ENCODE measurements around the gene CCDC6. TPM values are rescaled to one million over a fixed set of nuclear protein-coding genes. Genes with fewer than 3 reads are reported as not detected.

The CCDC6 gene
- total and polyA plus RNA-seq, 2 of the 8 experiments (the other 6 are each of a cell fraction or from before 2014, with no cell fraction given): 42.2 to 74.4 TPM

DNA sequence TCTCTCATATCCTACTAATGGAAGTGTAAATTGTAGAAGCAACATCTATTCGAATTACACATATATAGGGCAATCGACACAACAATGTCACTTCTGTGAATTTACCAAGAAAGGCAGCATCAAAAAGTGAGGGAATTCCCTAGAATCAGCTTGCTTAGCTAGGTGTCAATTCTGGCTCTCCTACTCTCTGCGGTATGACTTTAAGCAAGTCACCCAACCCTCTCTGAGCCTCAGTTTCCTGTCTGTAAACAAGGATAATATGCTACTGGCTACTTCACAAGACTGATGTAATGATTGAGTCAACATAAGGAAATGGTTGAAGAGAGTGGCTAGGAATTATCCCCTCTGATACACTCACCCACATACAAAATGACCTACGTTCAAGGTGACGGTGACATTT lies 19.4 kb downstream of the CCDC6 start (continued):
- TF ChIP-seq SIX5 (IDR thresholded peaks at IDR 0.05; ENCODE audit: low read depth, low read length) (no peak), EP300 (IDR thresholded peaks at IDR 0.05; ENCODE audit: borderline replicate concordance in 1 of 2, low read depth in 2 of 2, low read length in 2 of 2) (no peak), EGR1 (IDR thresholded peaks at IDR 0.05; ENCODE audit: borderline replicate concordance, low read depth, low read length) (no peak), KDM5A (IDR thresholded peaks at IDR 0.05; ENCODE audit: low read length) (no peak), RXRA (IDR thresholded peaks at IDR 0.05; ENCODE audit: insufficient read depth, low read depth, low read length) (no peak), RFX5 (IDR thresholded peaks at IDR 0.05; ENCODE audit: borderline replicate concordance, low read depth, low read length) (no peak)
- TF ChIP-seq, protein P1, sequence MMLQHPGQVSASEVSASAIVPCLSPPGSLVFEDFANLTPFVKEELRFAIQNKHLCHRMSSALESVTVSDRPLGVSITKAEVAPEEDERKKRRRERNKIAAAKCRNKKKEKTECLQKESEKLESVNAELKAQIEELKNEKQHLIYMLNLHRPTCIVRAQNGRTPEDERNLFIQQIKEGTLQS (IDR thresholded peaks at IDR 0.05; ENCODE audit: insufficient read depth, low read depth, low read length): no peak

Data from H1 (cell line).